CD4-positive, CD25-positive, alpha-beta regulatory T cell (primary cell): Measurements from ENCODE around the gene YIPF5. TPM values are rescaled to one million over a fixed set of nuclear protein-coding genes. Genes with fewer than 3 reads are reported as not detected.

Source experiments
- ATAC-seq, 2 donors: fragments of 150-1000 bp; cut with Tn5 transposase; one replicate each; pipeline ENCODE4 v1.10.0; 2021; ENCODE audit warnings: low read depth in 2 of 2, moderate number of reproducible peaks in 2 of 2, moderate library complexity in 1 of 2
- DNase-seq, 3 donors: peaks; one replicate each; pipeline versions ENCODE4 v3.0.0 to v3.0.0-alpha.2; 2012 to 2022; ENCODE audit warnings: mixed read lengths in 1 of 3
- H3K27ac ChIP-seq: one replicate; pipeline ENCODE4 v1.7.0; 2013; ENCODE audit warnings: mild to moderate bottlenecking, low read length; ENCODE audit not compliant: insufficient read depth, poor library complexity, severe bottlenecking
- H3K27me3 ChIP-seq: one replicate; pipeline ENCODE4 v1.7.0; 2013; ENCODE audit warnings: low read length; ENCODE audit not compliant: control insufficient read depth, insufficient read depth
- H3K36me3 ChIP-seq: one replicate; pipeline ENCODE4 v1.7.0; 2013; ENCODE audit warnings: mild to moderate bottlenecking, low read length, moderate library complexity; ENCODE audit not compliant: control insufficient read depth, insufficient read depth
- H3K4me1 ChIP-seq: 2 replicates; pipeline ENCODE4 v1.7.0; 2013; ENCODE audit warnings: mild to moderate bottlenecking, low read length; ENCODE audit not compliant: insufficient read depth, control insufficient read depth, poor library complexity, severe bottlenecking
- H3K4me3 ChIP-seq: one replicate; pipeline ENCODE4 v1.7.0; 2013; ENCODE audit warnings: low read depth, mild to moderate bottlenecking, low read length, moderate library complexity
- H3K9me3 ChIP-seq, 2 experiments: 1 replicate in 1 of 2; 2 replicates in 1 of 2; pipeline ENCODE4 v1.7.0; 2013; ENCODE audit warnings: low read length in 2 of 2, mild to moderate bottlenecking in 1 of 2, moderate library complexity in 1 of 2; ENCODE audit not compliant: control insufficient read depth in 2 of 2
- H3K27ac Mint-ChIP-seq, 3 donors: one replicate each; pipeline ENCODE4 v1.8.0; 2020 to 2022; ENCODE audit warnings: mild to moderate bottlenecking in 3 of 3, mixed read lengths in 3 of 3, moderate library complexity in 2 of 3
- H3K27me3 Mint-ChIP-seq: one replicate; pipeline ENCODE4 v1.8.0; 2022; ENCODE audit warnings: mild to moderate bottlenecking, mixed read lengths
- H3K36me3 Mint-ChIP-seq: one replicate; pipeline ENCODE4 v1.8.0; 2020; ENCODE audit warnings: mixed read lengths
- H3K4me1 Mint-ChIP-seq, 4 donors: one replicate each; pipeline ENCODE4 v1.8.0; 2020 to 2022; ENCODE audit warnings: mixed read lengths in 4 of 4, mild to moderate bottlenecking in 1 of 4
- H3K4me3 Mint-ChIP-seq, 4 donors: one replicate each; pipeline ENCODE4 v1.8.0; 2020 to 2022; ENCODE audit warnings: mild to moderate bottlenecking in 4 of 4, mixed read lengths in 4 of 4, moderate library complexity in 3 of 4
- H3K9me3 Mint-ChIP-seq, 7 donors: one replicate each; pipeline ENCODE4 v1.8.0; 2020 to 2022; ENCODE audit warnings: mixed read lengths in 7 of 7, mild to moderate bottlenecking in 3 of 7, moderate library complexity in 2 of 7
- polyA plus RNA-seq, 4 donors: library from polyadenylated mRNA; unstranded; fragments of 300-500 nt; fragmentation: Illumina TruSeq; gene quantifications; one replicate each; pipeline ENCODE4 v1.2.3, GENCODE V29; 2021
- total RNA-seq: library from RNA; stranded (reverse); gene quantifications from one replicate; pipeline ENCODE4 v1.2.3, GENCODE V29; 2022

The YIPF5 gene
- total and polyA plus RNA-seq, 5 donors from 2014 or later, result 45.4 to 104 (median 73.5) TPM

GRCh38 chr5:144144956-144145751 is 25.3 kb downstream of the YIPF5 start:
- no peaks in the 10 kb centered on the region for H3K36me3 ChIP-seq
- Mint-ChIP-seq H3K4me3 (no peak overlapping the region), H3K27me3 (peaks cover 5% of the 10 kb centered on the region), H3K4me1 (peaks cover 0 to 6% (median 2%) of the 10 kb centered on the region in 4 donors), H3K27ac (no peak overlapping the region), H3K9me3 (no peaks in the 10 kb centered on the region), H3K36me3 (no peaks in the 10 kb centered on the region)
- no peaks in the 10 kb centered on the region for H3K9me3 ChIP-seq
- H3K4me3 ChIP-seq, result no peak overlapping the region
- H3K27ac ChIP-seq, result no peak overlapping the region
- H3K4me1 ChIP-seq, result no peaks in the 10 kb centered on the region
- ATAC-seq (no peak), DNase-seq (no peak)
- no peaks in the 10 kb centered on the region for H3K27me3 ChIP-seq

DNA sequence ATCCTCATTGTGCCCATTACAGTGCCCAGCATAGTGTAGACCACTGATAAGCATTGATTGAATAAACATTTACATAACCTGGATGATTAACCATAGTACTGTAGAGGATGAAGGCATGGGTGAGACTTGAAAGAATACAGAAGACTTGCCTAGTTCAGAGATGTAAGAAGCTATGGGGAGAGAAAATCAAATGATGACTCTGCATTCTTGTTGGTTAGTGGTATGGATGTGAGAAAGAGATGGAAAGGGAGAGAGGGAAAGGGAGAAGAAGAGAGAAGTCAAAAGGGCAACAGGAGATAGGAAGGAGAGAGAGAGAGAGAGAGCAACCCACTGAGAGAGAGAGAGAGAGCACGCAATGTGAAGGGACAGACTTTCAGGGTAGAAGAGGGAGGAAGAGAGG is 26.8 kb downstream of the YIPF5 start:
- ATAC-seq (no peak), DNase-seq (no peak)
- Histone ChIP-seq H3K4me1 (no peaks in the 10 kb centered on the region), H3K27ac (no peak overlapping the region), H3K9me3 (no peaks in the 10 kb centered on the region), H3K4me3 (no peak overlapping the region), H3K27me3 (no peaks in the 10 kb centered on the region), H3K36me3 (no peaks in the 10 kb centered on the region)
- Mint-ChIP-seq H3K9me3 (no peaks in the 10 kb centered on the region), H3K27ac (no peak overlapping the region), H3K4me1 (peaks cover 0 to 6% (median 2%) of the 10 kb centered on the region in 4 donors), H3K27me3 (peaks cover 10% of the 10 kb centered on the region), H3K36me3 (no peaks in the 10 kb centered on the region), H3K4me3 (no peak overlapping the region)

- Mint-ChIP-seq H3K36me3 (no peaks in the 10 kb centered on the region), H3K4me1 (peaks cover 0 to 6% (median 2%) of the 10 kb centered on the region in 4 donors), H3K9me3 (no peaks in the 10 kb centered on the region), H3K27me3 (peaks cover 11% of the 10 kb centered on the region), H3K27ac (no peak overlapping the region), H3K4me3 (no peak overlapping the region)
- ATAC-seq (no peak), DNase-seq (no peak)
- Histone ChIP-seq H3K4me3 (no peak overlapping the region), H3K27ac (no peak overlapping the region), H3K36me3 (no peaks in the 10 kb centered on the region), H3K27me3 (no peaks in the 10 kb centered on the region), H3K4me1 (no peaks in the 10 kb centered on the region), H3K9me3 (no peaks in the 10 kb centered on the region)
These were observed 27.7 kb downstream of the YIPF5 start for GRCh38 chr5:144142824-144143162.

GRCh38 chr5:144142139-144142823 is 28.2 kb downstream of the YIPF5 start:
- no peak overlapping the region for H3K27ac ChIP-seq
- H3K9me3 Mint-ChIP-seq, result no peaks in the 10 kb centered on the region
- H3K4me3 Mint-ChIP-seq, result no peak overlapping the region
- peak overlapping the region in 2 of 3 donors; percentile 21 to 35 for H3K27ac Mint-ChIP-seq
- H3K27me3 Mint-ChIP-seq, result peaks cover 15% of the 10 kb centered on the region
- DNase-seq (peak in 2 of 3 donors; percentile 1 to 12), ATAC-seq (peak; percentile 65 to 72)
- H3K27me3 ChIP-seq, result no peaks in the 10 kb centered on the region
- H3K4me1 Mint-ChIP-seq, result peaks cover 0 to 6% (median 2%) of the 10 kb centered on the region in 4 donors
- H3K4me3 ChIP-seq, result no peak overlapping the region
- no peaks in the 10 kb centered on the region for H3K36me3 Mint-ChIP-seq
- no peaks in the 10 kb centered on the region for H3K36me3 ChIP-seq
- no peaks in the 10 kb centered on the region for H3K9me3 ChIP-seq
- H3K4me1 ChIP-seq, result no peaks in the 10 kb centered on the region

DNA sequence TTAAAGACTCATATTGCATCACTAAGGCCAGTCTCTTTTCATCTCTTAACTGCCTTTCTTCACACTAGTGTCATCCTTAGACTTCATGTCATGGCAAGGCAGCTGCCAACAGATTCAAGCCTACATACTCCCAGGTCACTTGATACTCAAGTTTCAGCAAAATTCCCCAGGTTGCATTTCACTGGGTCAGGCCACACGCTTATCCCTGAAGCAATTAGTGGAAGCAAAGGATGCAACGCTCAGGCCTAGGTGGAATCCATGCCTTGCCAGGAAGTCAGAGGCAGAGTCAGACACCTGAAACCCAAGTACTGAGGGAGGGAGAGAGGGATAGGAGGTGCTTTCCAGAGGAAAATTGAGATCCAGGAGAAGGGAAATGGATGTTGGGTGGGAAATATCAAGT is 28.9 kb downstream of the YIPF5 start:
- H3K4me3 Mint-ChIP-seq, result no peak overlapping the region
- no peaks in the 10 kb centered on the region for H3K36me3 ChIP-seq

GRCh38 chr5:144139586-144139985 is 30.9 kb downstream of the YIPF5 start:
- Histone ChIP-seq H3K27me3 (no peaks in the 10 kb centered on the region), H3K4me1 (no peaks in the 10 kb centered on the region), H3K27ac (no peak overlapping the region), H3K9me3 (no peaks in the 10 kb centered on the region), H3K4me3 (no peak overlapping the region), H3K36me3 (no peaks in the 10 kb centered on the region)
- Mint-ChIP-seq H3K27me3 (peaks cover 31% of the 10 kb centered on the region), H3K27ac (no peak overlapping the region), H3K4me1 (peaks cover 0 to 6% (median 2%) of the 10 kb centered on the region in 4 donors), H3K9me3 (no peaks in the 10 kb centered on the region), H3K4me3 (no peak overlapping the region), H3K36me3 (no peaks in the 10 kb centered on the region)
- no peak for ATAC-seq
- DNase-seq, result no peak

More for the DNA sequence above, 28.9 kb downstream of the YIPF5 start:
- H3K4me1 Mint-ChIP-seq, result peaks cover 0 to 6% (median 2%) of the 10 kb centered on the region in 4 donors
- Histone ChIP-seq H3K27me3 (no peaks in the 10 kb centered on the region), H3K4me1 (no peaks in the 10 kb centered on the region), H3K9me3 (no peaks in the 10 kb centered on the region), H3K27ac (no peak overlapping the region), H3K4me3 (no peak overlapping the region)
- ATAC-seq, result no peak
- H3K9me3 Mint-ChIP-seq, result no peaks in the 10 kb centered on the region
- no peaks in the 10 kb centered on the region for H3K36me3 Mint-ChIP-seq
- peaks cover 20% of the 10 kb centered on the region for H3K27me3 Mint-ChIP-seq
- H3K27ac Mint-ChIP-seq, result no peak overlapping the region
- DNase-seq, result no peak

- H3K4me3 Mint-ChIP-seq, result no peak overlapping the region
- no peak overlapping the region for H3K4me3 ChIP-seq
These were observed 35.2 kb downstream of the YIPF5 start for GRCh38 chr5:144135113-144135762.

More at GRCh38 chr5:144135113-144135762, 35.2 kb downstream of the YIPF5 start:
- Histone ChIP-seq H3K27me3 (peaks cover 6% of the 10 kb centered on the region), H3K4me1 (no peaks in the 10 kb centered on the region), H3K36me3 (no peaks in the 10 kb centered on the region), H3K9me3 (no peaks in the 10 kb centered on the region), H3K27ac (no peak overlapping the region)
- DNase-seq (no peak), ATAC-seq (no peak)
- Mint-ChIP-seq H3K4me1 (no peaks in the 10 kb centered on the region), H3K36me3 (no peaks in the 10 kb centered on the region), H3K27ac (no peak overlapping the region), H3K27me3 (peaks cover 27% of the 10 kb centered on the region), H3K9me3 (no peaks in the 10 kb centered on the region)
